A549 (cell line): ENCODE results near the gene KLC3. TPM values are rescaled to one million over a fixed set of nuclear protein-coding genes. Genes with fewer than 3 reads are reported as not detected.

Experiments
- ATAC-seq, 2 experiments: fragments of 200-7000 bp in 1 of 2; fragments of >200 bp in 1 of 2; cut with Nextera tagmentation in 1 of 2; cut with Tn5 transposase in 1 of 2; 3 replicates each; pipeline versions ENCODE4 v1.8.0 to v1.9.1; 2018 to 2020; ENCODE audit warnings: mild to moderate bottlenecking in 1 of 2, moderate library complexity in 1 of 2
- CTCF ChIA-PET: fragments of 300-600 bp; sonication (Branson Sonifier 250); formaldehyde crosslinking; extraction: SDS; loops from one replicate; lab custom pipeline; 2021; ENCODE audit warnings: antibody characterized with exemption, inconsistent platforms; lab: Yijun Ruan, JAX
- POLR2A ChIA-PET: fragments of 350-600 bp; formaldehyde crosslinking; extraction: SDS; loops from one replicate; lab custom pipeline; 2021; ENCODE audit warnings: antibody characterized with exemption, inconsistent platforms; lab: Yijun Ruan, JAX
- DNase-seq, 2 experiments: peaks; one replicate each; pipeline versions ENCODE4 v3.0.0 to v3.0.0-alpha.2; 2011 to 2016; ENCODE audit warnings: low read depth in 1 of 2, low spot score in 1 of 2
- FAIRE-seq: peaks from 2 replicates; lab custom pipeline; 2011; peaks lifted over from hg19 to GRCh38; lab: Jason Lieb, UNC
- H3K27ac ChIP-seq, 2 experiments: fragments of >200 bp; sonication (Bioruptor Twin); formaldehyde crosslinking; 3 replicates each; pipeline ENCODE4 v1.5.1; 2016 to 2017
- H3K4me1 ChIP-seq: fragments of >200 bp; sonication (Bioruptor Twin); formaldehyde crosslinking; 3 replicates; pipeline ENCODE4 v1.6.1; 2016
- H3K4me2 ChIP-seq: fragments of >200 bp; sonication (Bioruptor Twin); formaldehyde crosslinking; 3 replicates; pipeline ENCODE4 v1.6.1; 2016
- H3K4me3 ChIP-seq: fragments of >200 bp; sonication (Bioruptor Twin); formaldehyde crosslinking; 3 replicates; pipeline ENCODE4 v1.5.1; 2016
- H3K9me3 ChIP-seq: fragments of >200 bp; sonication (Bioruptor Twin); formaldehyde crosslinking; 3 replicates; pipeline ENCODE4 v1.6.1; 2016
- BCL3 ChIP-seq: fragments of >200 bp; sonication (Bioruptor Twin); formaldehyde crosslinking; IDR thresholded peaks from 3 replicates; pipeline ENCODE4 v1.6.1; 2016
- CHD4 ChIP-seq: fragments of 200-600 bp; sonication (generic); IDR thresholded peaks from 2 replicates; pipeline ENCODE4 v1.6.1; 2016; ENCODE audit warnings: antibody characterized with exemption, mild to moderate bottlenecking, borderline replicate concordance
- ESRRA ChIP-seq: fragments of 150-350 bp; IDR thresholded peaks from 2 replicates; pipeline ENCODE4 v1.6.1; 2014; ENCODE audit warnings: mild to moderate bottlenecking, low read length, borderline replicate concordance
- FOSL2 ChIP-seq, 2 experiments: fragments of 450-650 bp in 1 of 2; fragments of >200 bp in 1 of 2; sonication (Bioruptor Twin) in 1 of 2; formaldehyde crosslinking; IDR thresholded peaks; 2 replicates each; pipeline versions ENCODE4 v1.5.0 to v1.6.1; 2016 to 2020; ENCODE audit warnings: mild to moderate bottlenecking in 1 of 2, moderate library complexity in 1 of 2
- FOXS1 ChIP-seq: fragments of 250-450 bp; sonication (Bioruptor Pico); IDR thresholded peaks from 2 replicates; pipeline ENCODE4 v1.5.0; 2020; ENCODE audit warnings: mild to moderate bottlenecking, moderate library complexity
- HDAC2 ChIP-seq: fragments of 200-600 bp; sonication (generic); IDR thresholded peaks from 2 replicates; pipeline ENCODE4 v1.6.1; 2016
- HEYL ChIP-seq: fragments of 250-450 bp; sonication (Bioruptor Pico); IDR thresholded peaks from 2 replicates; pipeline ENCODE4 v1.8.0; 2021; ENCODE audit warnings: mild to moderate bottlenecking, moderate library complexity
- HMGXB4 ChIP-seq: fragments of 250-450 bp; sonication (Bioruptor Pico); IDR thresholded peaks from 2 replicates; pipeline ENCODE4 v1.5.0; 2021; ENCODE audit warnings: mild to moderate bottlenecking, moderate library complexity, borderline replicate concordance
- HOXB13 ChIP-seq: fragments of 250-450 bp; sonication (Bioruptor Pico); IDR thresholded peaks from 2 replicates; pipeline ENCODE4 v1.5.0; 2020; ENCODE audit warnings: low read depth, mild to moderate bottlenecking, moderate library complexity
- JUN ChIP-seq, 2 experiments: fragments of >200 bp; sonication (Bioruptor Twin); formaldehyde crosslinking; IDR thresholded peaks; 2 replicates in 1 of 2; 3 replicates in 1 of 2; pipeline ENCODE4 v1.6.1; 2016 to 2017
- KDM5A ChIP-seq: fragments of 200-600 bp; sonication (generic); IDR thresholded peaks from 2 replicates; pipeline ENCODE4 v1.6.1; 2016; ENCODE audit warnings: antibody characterized with exemption, mild to moderate bottlenecking
- MAX ChIP-seq: IDR thresholded peaks from 2 replicates; pipeline ENCODE4 v1.6.1; 2012
- MAZ ChIP-seq: fragments of 150-350 bp; IDR thresholded peaks from 2 replicates; pipeline ENCODE4 v1.6.1; 2014; ENCODE audit warnings: antibody characterized with exemption, low read depth, low read length, borderline replicate concordance
- MYC ChIP-seq: IDR thresholded peaks from 2 replicates; pipeline ENCODE4 v1.6.1; 2012; ENCODE audit warnings: mild to moderate bottlenecking, inconsistent platforms, low read length, improper control_type of control experiment, borderline replicate concordance
- PHF8 ChIP-seq: fragments of 200-600 bp; sonication (generic); IDR thresholded peaks from 2 replicates; pipeline ENCODE4 v1.6.1; 2016; ENCODE audit warnings: low read depth, mild to moderate bottlenecking, antibody characterized with exemption, moderate library complexity, borderline replicate concordance
- POLR2A ChIP-seq: IDR thresholded peaks from 2 replicates; pipeline ENCODE4 v1.6.1; 2012; ENCODE audit warnings: mild to moderate bottlenecking, low read length
- POLR2AphosphoS2 ChIP-seq: conservative IDR thresholded peaks from 2 replicates; pipeline ENCODE4 v1.6.1; 2012; ENCODE audit warnings: low read length, improper control_type of control experiment, inconsistent platforms
- RAD21 ChIP-seq, 2 experiments: fragments of >200 bp in 1 of 2; sonication (Bioruptor Twin) in 1 of 2; formaldehyde crosslinking in 1 of 2; IDR thresholded peaks in 1 of 2; conservative IDR thresholded peaks in 1 of 2; 2 replicates in 1 of 2; 3 replicates in 1 of 2; pipeline ENCODE4 v1.6.1; 2012 to 2018; ENCODE audit warnings: inconsistent platforms in 1 of 2
- RARB ChIP-seq: fragments of 250-450 bp; sonication (Bioruptor Pico); IDR thresholded peaks from 2 replicates; pipeline ENCODE4 v1.8.0; 2021; ENCODE audit warnings: mild to moderate bottlenecking, moderate library complexity
- TFCP2L1 ChIP-seq: fragments of 250-450 bp; sonication (Bioruptor Pico); IDR thresholded peaks from 2 replicates; pipeline ENCODE4 v1.5.0; 2021; ENCODE audit warnings: mild to moderate bottlenecking
- ZC3H11A ChIP-seq: fragments of 450-650 bp; IDR thresholded peaks from 2 replicates; pipeline ENCODE4 v1.6.1; 2014; ENCODE audit warnings: antibody characterized with exemption, mild to moderate bottlenecking
- ZFP36 ChIP-seq: fragments of 450-650 bp; IDR thresholded peaks from 2 replicates; pipeline ENCODE4 v1.6.1; 2014; ENCODE audit warnings: borderline replicate concordance; ENCODE audit not compliant: partially characterized antibody
- WGBS: methylation state at CpG from one replicate; pipeline ENCODE4 v1.1.6; 2017; ENCODE audit errors: missing lambda C conversion rate; 5-methylcytosine and 5-hydroxymethylcytosine counted together
- polyA plus RNA-seq, 4 experiments: library from polyadenylated mRNA; depleted of rRNA in 3 of 4; stranded (reverse); fragments of >200 nt; fragmentation: RNase III in 1 of 4; extraction: RNeasy Plus Mini Kit Qiagen cat#74134 plus additional on column Dnase treatment in 1 of 4; gene quantifications; 2 replicates in 3 of 4; 3 replicates in 1 of 4; pipeline ENCODE4 v1.2.3, GENCODE V29; 2011 to 2017

The KLC3 gene
- polyA plus RNA-seq, 2 of the 4 experiments (the other 2 are of a cell fraction): 0.26 to 0.49 TPM

GRCh38 chr19:45298264-45298663 lies 42.3 kb upstream of the KLC3 start:
- H3K9me3 ChIP-seq: 0 out of 3 replicates have a peak, but pooled peaks cover 9% of the 10 kb centered on the region
- FAIRE-seq (no peak), DNase-seq (no peak), ATAC-seq (no peak)
- no peaks in the 10 kb centered on the region for H3K4me1 ChIP-seq
- no peak overlapping the region for H3K4me3 ChIP-seq
- ChIA-PET POLR2A (no interaction called here), CTCF (interaction anchor here (1.2 kb wide), 1 partner anchor 12 kb away, joined by 3 read pairs; no protein-coding TSS in a partner anchor)
- 100% methylated on average over 2 of the region's 5 CpGs for WGBS
- no peak for TF ChIP-seq RARB
- TF ChIP-seq CHD4: no peak
- TF ChIP-seq ESRRA: no peak
- no peak for TF ChIP-seq ZFP36
- TF ChIP-seq MAX: no peak
- no peak for TF ChIP-seq HMGXB4 (CRISPR knock-in tag)
- no peak for TF ChIP-seq JUN (IDR thresholded peaks at IDR 0.05)
- no peak for TF ChIP-seq HEYL (CRISPR knock-in tag)
- no peak for TF ChIP-seq MAZ
- H3K4me2 ChIP-seq: no peak overlapping the region
- H3K27ac ChIP-seq: no peak overlapping the region

- FAIRE-seq (no peak), ATAC-seq (no peak), DNase-seq (no peak)
- H3K4me1 ChIP-seq: no peaks in the 10 kb centered on the region
- no peak overlapping the region for H3K4me2 ChIP-seq
- H3K9me3 ChIP-seq: 0 out of 3 replicates have a peak, but pooled peaks cover 9% of the 10 kb centered on the region
- CTCF ChIA-PET: no interaction called here
- no peak overlapping the region for H3K27ac ChIP-seq
- H3K4me3 ChIP-seq: no peak overlapping the region
- POLR2A ChIA-PET: no interaction called here
- WGBS: 85% methylated on average over 5 of the region's 6 CpGs
- TF ChIP-seq HDAC2 (no peak), POLR2A (no peak), ZC3H11A (no peak), BCL3 (no peak), POLR2AphosphoS2 (no peak), TFCP2L1 (CRISPR knock-in tag) (no peak), FOXS1 (no peak), PHF8 (no peak), MYC (no peak), HOXB13 (CRISPR knock-in tag) (no peak), HEYL (CRISPR knock-in tag) (no peak), RAD21 (conservative IDR thresholded peaks at IDR 0.05 in 1 of 2, IDR thresholded peaks at IDR 0.05 in 1 of 2) (no peak), FOSL2 (IDR thresholded peaks at IDR 0.05) (no peak), FOSL2 (CRISPR knock-in tag; IDR thresholded peaks at IDR 0.05) (no peak), HMGXB4 (CRISPR knock-in tag) (no peak), KDM5A (no peak)
Measured at GRCh38 chr19:45299719-45300118, 40.8 kb upstream of the KLC3 start.
